ENCODE data around the gene GTF2A2. TPM values are rescaled to one million over a fixed set of nuclear protein-coding genes. Genes with fewer than 3 reads are reported as not detected.
A peak's percentile ranks its signal among the peaks of the same experiment; 100 is the strongest.

The GTF2A2 gene
- total and polyA plus RNA-seq, 10 of the 15 experiments (the other 5 are each of a cell fraction or from before 2014, with no cell fraction given): 89.2 to 565 (median 137) TPM

- peak; percentile 32; the same call in 1 of the 2 replicates for TF ChIP-seq NKRF (conservative IDR thresholded peaks at IDR 0.05)
- no peak for TF ChIP-seq TCF7 (IDR thresholded peaks at IDR 0.05; ENCODE audit: borderline replicate concordance)
- TF ChIP-seq ZNF274 (IDR thresholded peaks at IDR 0.05; ENCODE audit: insufficient read depth, insufficient read length): no peak
- no peak for TF ChIP-seq CHD4 (IDR thresholded peaks at IDR 0.05)
- TF ChIP-seq POLR2AphosphoS2 (IDR thresholded peaks at IDR 0.05; ENCODE audit: low read depth, low read length): peak; percentile 85
- TF ChIP-seq SIX5 (IDR thresholded peaks at IDR 0.05; ENCODE audit: low read depth, low read length, severe bottlenecking): peak; percentile 35
- peak; percentile 32; the same call in 1 of the 2 replicates for TF ChIP-seq CHD2 (IDR thresholded peaks at IDR 0.05; ENCODE audit: borderline replicate concordance, low read depth, low read length)
- TF ChIP-seq E4F1 (IDR thresholded peaks at IDR 0.05; ENCODE audit: borderline replicate concordance, partially characterized antibody): peak; percentile 73
- no peak for TF ChIP-seq USF2 (IDR thresholded peaks at IDR 0.05; ENCODE audit: borderline replicate concordance, low read depth, low read length)
- peak; percentile 55 for TF ChIP-seq IRF5 (IDR thresholded peaks at IDR 0.05; ENCODE audit: borderline replicate concordance)
- TF ChIP-seq ATF3 (IDR thresholded peaks at IDR 0.05; ENCODE audit: borderline replicate concordance, extremely low read depth, low read depth, low read length): no peak
- 0 out of 2 replicates have a peak, but pooled peaks have one; percentile 40 for TF ChIP-seq IRF3 (IDR thresholded peaks at IDR 0.05)
- TF ChIP-seq IKZF2 (IDR thresholded peaks at IDR 0.05): peak; percentile 79 to 80; a peak in 3 of 4 replicates
- TF ChIP-seq CREM (IDR thresholded peaks at IDR 0.05; ENCODE audit: low read depth): peak; percentile 66; the same call in 1 of the 2 replicates
- TF ChIP-seq FOS (IDR thresholded peaks at IDR 0.05; ENCODE audit: borderline replicate concordance, extremely low read depth, insufficient read length): no peak
- no peak for TF ChIP-seq CHD1 (IDR thresholded peaks at IDR 0.05; ENCODE audit: low read depth, low read length)
- TF ChIP-seq RFX5 (IDR thresholded peaks at IDR 0.05; ENCODE audit: low read depth, low read length): no peak
- no peak for TF ChIP-seq PML (IDR thresholded peaks at IDR 0.05; ENCODE audit: low read length)
- TF ChIP-seq ASH2L (IDR thresholded peaks at IDR 0.05; ENCODE audit: borderline replicate concordance, low read depth): no peak; the same call in 1 of the 2 replicates
- TF ChIP-seq RELA (IDR thresholded peaks at IDR 0.05; ENCODE audit: borderline replicate concordance, partially characterized antibody): peak; percentile 57
- no peak for TF ChIP-seq MYC (IDR thresholded peaks at IDR 0.05; ENCODE audit: insufficient read depth, insufficient read length, insufficient replicate concordance, low read length, severe bottlenecking)
Measured at GRCh38 chr15:59656897-59657634, at the start of gene GTF2A2 (continued).
